NCI-H1694 treated with DMSO at 0.1 percent for 48 hours (cell line): ENCODE measurements around the gene PTPN3.

Experiments used
- DNase-seq: peaks from one replicate; lab custom pipeline; 2025; lab: John Stamatoyannopoulos, UW

PTPN3 gene

GRCh38 chr9:109506097-109506712, 8.1 kb upstream of the PTPN3 start:
- no peak for DNase-seq

GRCh38 chr9:109504689-109505088, 6.6 kb upstream of the PTPN3 start:
- no peak for DNase-seq

- DNase-seq = no peak
These were observed 2.4 kb upstream of the PTPN3 start for GRCh38 chr9:109500421-109500974.

GRCh38 chr9:109499631-109500410, 1.7 kb upstream of the PTPN3 start:
- DNase-seq = no peak

- no peak for DNase-seq
These were observed 1.1 kb upstream of the PTPN3 start for GRCh38 chr9:109499093-109499630.

GRCh38 chr9:109497226-109498153, 617 bp downstream of the PTPN3 start:
- peak; percentile 12 for DNase-seq

- DNase-seq = no peak
These were observed 1.3 kb downstream of the PTPN3 start for GRCh38 chr9:109496841-109497225.

- DNase-seq = no peak
These were observed 1.9 kb downstream of the PTPN3 start for GRCh38 chr9:109496218-109496617.

- no peak for DNase-seq
These were observed 4.5 kb downstream of the PTPN3 start for GRCh38 chr9:109493648-109494047.

- no peak for DNase-seq
These were observed 6.5 kb downstream of the PTPN3 start for GRCh38 chr9:109491590-109491989.

- no peak for DNase-seq
These were observed 9.2 kb downstream of the PTPN3 start for GRCh38 chr9:109488791-109489492.

- no peak for DNase-seq
These were observed 9.8 kb downstream of the PTPN3 start for GRCh38 chr9:109488351-109488750.

GRCh38 chr9:109487247-109487646, 10.9 kb downstream of the PTPN3 start:
- no peak for DNase-seq

GRCh38 chr9:109483744-109484429, 14.2 kb downstream of the PTPN3 start:
- DNase-seq = no peak

- no peak for DNase-seq
These were observed 15.7 kb downstream of the PTPN3 start for GRCh38 chr9:109482391-109482916.

- no peak for DNase-seq
These were observed 16.3 kb downstream of the PTPN3 start for GRCh38 chr9:109481856-109482255.

- no peak for DNase-seq
These were observed 18.3 kb downstream of the PTPN3 start for GRCh38 chr9:109479822-109480221.

- DNase-seq = no peak
These were observed 19.3 kb downstream of the PTPN3 start for GRCh38 chr9:109478665-109479380.

GRCh38 chr9:109478051-109478563, 20.0 kb downstream of the PTPN3 start:
- DNase-seq = no peak
